ENCODE data around the gene SLC12A5.

The SLC12A5 gene

GRCh38 chr20:46065006-46065405 lies 36.0 kb downstream of the SLC12A5 start:
- in situ Hi-C loops (cut with MboI; ENCODE audit: low sequenced_read_pairs, unreplicated experiment), result no loop called here
- DNase-seq (ENCODE audit: low spot score), result no peak
- no peak for TF ChIP-seq CTCF (IDR thresholded peaks at IDR 0.05; ENCODE audit: borderline replicate concordance, control extremely low read depth, extremely low read depth, insufficient read depth, missing control alignments)

- in situ Hi-C loops (cut with MboI; ENCODE audit: low sequenced_read_pairs, unreplicated experiment), result no loop called here
- no peak for DNase-seq (ENCODE audit: low spot score)
- TF ChIP-seq CTCF (IDR thresholded peaks at IDR 0.05; ENCODE audit: borderline replicate concordance, control extremely low read depth, extremely low read depth, insufficient read depth, missing control alignments), result no peak
These were observed 36.7 kb downstream of the SLC12A5 start for GRCh38 chr20:46065691-46066090.

- TF ChIP-seq CTCF (IDR thresholded peaks at IDR 0.05; ENCODE audit: borderline replicate concordance, control extremely low read depth, extremely low read depth, insufficient read depth, missing control alignments), result no peak
- DNase-seq (ENCODE audit: low spot score), result no peak
- in situ Hi-C loops (cut with MboI; ENCODE audit: low sequenced_read_pairs, unreplicated experiment), result no loop called here
These were observed 41.3 kb downstream of the SLC12A5 start for GRCh38 chr20:46070215-46070900.

- DNase-seq (ENCODE audit: low spot score), result no peak
- no peak for TF ChIP-seq CTCF (IDR thresholded peaks at IDR 0.05; ENCODE audit: borderline replicate concordance, control extremely low read depth, extremely low read depth, insufficient read depth, missing control alignments)
- in situ Hi-C loops (cut with MboI; ENCODE audit: low sequenced_read_pairs, unreplicated experiment), result no loop called here
These were observed 42.6 kb downstream of the SLC12A5 start for GRCh38 chr20:46071573-46071972.

- in situ Hi-C loops (cut with MboI; ENCODE audit: low sequenced_read_pairs, unreplicated experiment), result no loop called here
- TF ChIP-seq CTCF (IDR thresholded peaks at IDR 0.05; ENCODE audit: borderline replicate concordance, control extremely low read depth, extremely low read depth, insufficient read depth, missing control alignments), result no peak
- no peak for DNase-seq (ENCODE audit: low spot score)
These were observed 44.0 kb downstream of the SLC12A5 start for GRCh38 chr20:46073024-46073423.

- DNase-seq (ENCODE audit: low spot score), result no peak
- in situ Hi-C loops (cut with MboI; ENCODE audit: low sequenced_read_pairs, unreplicated experiment), result no loop called here
- TF ChIP-seq CTCF (IDR thresholded peaks at IDR 0.05; ENCODE audit: borderline replicate concordance, control extremely low read depth, extremely low read depth, insufficient read depth, missing control alignments), result no peak
These were observed 44.4 kb downstream of the SLC12A5 start for GRCh38 chr20:46073443-46073842.
